HCT116 (cell line): ENCODE results near the gene PEX1. TPM values are rescaled to one million over a fixed set of nuclear protein-coding genes. Genes with fewer than 3 reads are reported as not detected.
A peak's percentile ranks its signal among the peaks of the same experiment; 100 is the strongest.

Experiments used
- ATAC-seq: fragments of 200-7000 bp; cut with Tn5 transposase; 2 replicates; pipeline ENCODE4 v1.9.1; 2020; ENCODE audit warnings: mild to moderate bottlenecking, moderate library complexity
- BruUV-seq: library from RNA; stranded (reverse); fragments of 400-500 nt; replicated peaks from 2 replicates; lab custom pipeline; 2021; lab: Mats Ljungman, UMichigan
- CTCF ChIA-PET: fragments of 300-600 bp; sonication (Branson Sonifier 250); formaldehyde crosslinking; loops from one replicate; lab custom pipeline; 2021; ENCODE audit warnings: antibody characterized with exemption; lab: Charles Lee
- POLR2A ChIA-PET: fragments of 300-600, 350-600 bp; sonication (Branson Sonifier 250); formaldehyde crosslinking; loops from one replicate; lab custom pipeline; 2021; ENCODE audit warnings: antibody characterized with exemption; lab: Charles Lee
- RAD21 ChIA-PET, 2 experiments: fragments of 300-600 bp; sonication (Branson Sonifier 250); formaldehyde crosslinking; loops; one replicate each; lab custom pipeline; 2023; ENCODE audit warnings: low total read pairs in 2 of 2; ENCODE audit not compliant: uncharacterized antibody in 2 of 2, unreplicated experiment in 2 of 2, low non-redundant PET in 1 of 2; lab: Charles Lee
- DNase-seq: peaks from one replicate; pipeline ENCODE4 v3.0.0-alpha.2; 2010; ENCODE audit warnings: low read depth, low spot score
- H2AFZ ChIP-seq: fragments of 200-600 bp; shearing (Covaris generic), sonication (generic); 2 replicates; pipeline ENCODE4 v1.6.1; 2017; ENCODE audit warnings: low read depth, mixed run types, mixed read lengths, antibody characterized with exemption, low read length; ENCODE audit not compliant: poor library complexity, severe bottlenecking
- H3K27ac ChIP-seq: 2 replicates; pipeline ENCODE4 v1.5.1; 2012; ENCODE audit warnings: low read depth, low read length
- H3K27me3 ChIP-seq: fragments of 200-600 bp; sonication (generic); 2 replicates; pipeline ENCODE4 v1.6.1; 2016; ENCODE audit warnings: mixed run types, low read length, mixed read lengths; ENCODE audit not compliant: insufficient read depth
- H3K36me3 ChIP-seq, 2 experiments: fragments of 200-500 bp in 1 of 2; fragments of 200-600 bp in 1 of 2; sonication (Bioruptor generic) in 1 of 2; sonication (generic) in 1 of 2; 2 replicates each; pipeline versions ENCODE4 v1.5.1 to v1.6.1; 2014 to 2016; ENCODE audit warnings: low read length in 2 of 2, inconsistent platforms in 1 of 2, mixed read lengths in 1 of 2, mixed run types in 1 of 2; ENCODE audit not compliant: insufficient read depth in 2 of 2, control insufficient read depth in 1 of 2
- H3K4me1 ChIP-seq, 2 experiments: fragments of 200-600 bp in 1 of 2; sonication (generic) in 1 of 2; 2 replicates each; pipeline versions ENCODE4 v1.5.1 to v1.6.1; 2012 to 2017; ENCODE audit warnings: low read length in 2 of 2, inconsistent platforms in 1 of 2, mild to moderate bottlenecking in 1 of 2, mixed read lengths in 1 of 2, mixed run types in 1 of 2, moderate library complexity in 1 of 2; ENCODE audit not compliant: insufficient read depth in 2 of 2, control insufficient read depth in 1 of 2
- H3K4me2 ChIP-seq: fragments of 200-600 bp; sonication (generic); 2 replicates; pipeline ENCODE4 v1.6.1; 2017; ENCODE audit warnings: mixed run types, low read length, mixed read lengths
- H3K4me3 ChIP-seq, 2 experiments: fragments of 200-600 bp in 1 of 2; sonication (generic) in 1 of 2; replicated peaks in 1 of 2; 2 replicates each; pipeline ENCODE4 v1.5.1; 2011 to 2016; ENCODE audit warnings: low read length in 2 of 2, control low read depth in 1 of 2, low read depth in 1 of 2, mild to moderate bottlenecking in 1 of 2, mixed read lengths in 1 of 2, mixed run types in 1 of 2
- H3K79me2 ChIP-seq: fragments of 200-600 bp; sonication (generic); 2 replicates; pipeline ENCODE4 v1.6.1; 2017; ENCODE audit warnings: mild to moderate bottlenecking, mixed run types, low read length, moderate library complexity, mixed read lengths; ENCODE audit not compliant: insufficient read depth
- H3K9ac ChIP-seq: fragments of 200-600 bp; sonication (generic); 2 replicates; pipeline ENCODE4 v1.6.1; 2016; ENCODE audit warnings: low read length, mixed read lengths
- H3K9me2 ChIP-seq: fragments of 200-600 bp; sonication (generic), shearing (Covaris generic); 2 replicates; pipeline ENCODE4 v1.6.1; 2017; ENCODE audit warnings: mixed run types, mild to moderate bottlenecking, moderate library complexity; ENCODE audit not compliant: insufficient read depth
- H3K9me3 ChIP-seq, 2 experiments: fragments of 200-500 bp in 1 of 2; fragments of 200-600 bp in 1 of 2; sonication (Bioruptor generic) in 1 of 2; sonication (generic) in 1 of 2; 2 replicates each; pipeline ENCODE4 v1.6.1; 2014 to 2017; ENCODE audit warnings: low read length in 2 of 2, mixed read lengths in 2 of 2, inconsistent platforms in 1 of 2, low read depth in 1 of 2, mild to moderate bottlenecking in 1 of 2, mixed run types in 1 of 2, moderate library complexity in 1 of 2; ENCODE audit not compliant: control insufficient read depth in 1 of 2, insufficient read depth in 1 of 2
- H4K20me1 ChIP-seq: fragments of 200-600 bp; sonication (generic), shearing (Covaris generic); 2 replicates; pipeline ENCODE4 v1.6.1; 2017; ENCODE audit warnings: mixed run types, mild to moderate bottlenecking, moderate library complexity; ENCODE audit not compliant: insufficient read depth
- CBX3 ChIP-seq: IDR thresholded peaks from 2 replicates; pipeline ENCODE4 v1.6.1; 2012; ENCODE audit warnings: low read depth
- CTCF ChIP-seq, 3 experiments: fragments of 200-600 bp in 1 of 3; sonication (generic) in 1 of 3; IDR thresholded peaks in 2 of 3; conservative IDR thresholded peaks in 1 of 3; 2 replicates each; pipeline ENCODE4 v1.5.1; 2012 to 2017; ENCODE audit warnings: low read depth in 2 of 3, low read length in 2 of 3, antibody characterized with exemption in 1 of 3, borderline replicate concordance in 1 of 3, control low read depth in 1 of 3, mild to moderate bottlenecking in 1 of 3, mixed read lengths in 1 of 3, mixed run types in 1 of 3, moderate library complexity in 1 of 3; ENCODE audit not compliant: insufficient read depth in 1 of 3
- MAX ChIP-seq: IDR thresholded peaks from 2 replicates; pipeline ENCODE4 v1.6.1; 2012
- POLR2AphosphoS5 ChIP-seq: IDR thresholded peaks from 2 replicates; pipeline ENCODE4 v1.6.1; 2011; ENCODE audit warnings: mild to moderate bottlenecking, low read depth, low read length, moderate library complexity
- RAD21 ChIP-seq: IDR thresholded peaks from 2 replicates; pipeline ENCODE4 v1.6.1; 2012; ENCODE audit warnings: low read depth, mild to moderate bottlenecking
- REST ChIP-seq: IDR thresholded peaks from 2 replicates; pipeline ENCODE4 v1.6.1; 2012; ENCODE audit warnings: low read depth
- SIN3A ChIP-seq: IDR thresholded peaks from 2 replicates; pipeline ENCODE4 v1.6.1; 2012; ENCODE audit warnings: low read depth
- SP1 ChIP-seq: IDR thresholded peaks from 2 replicates; pipeline ENCODE4 v1.6.1; 2012; ENCODE audit warnings: low read depth
- ZBTB33 ChIP-seq: IDR thresholded peaks from 2 replicates; pipeline ENCODE4 v1.6.1; 2011; ENCODE audit warnings: mild to moderate bottlenecking, low read length, moderate library complexity; ENCODE audit not compliant: insufficient replicate concordance; ENCODE audit errors: extremely low read depth
- intact Hi-C: fragments of 100-400 bp; cut with micrococcal nuclease; formaldehyde crosslinking; loops from 2 replicates; pipeline ENCODE4 v1.10.0; 2022
- total RNA-seq: library from RNA; stranded (reverse); gene quantifications from one replicate; pipeline ENCODE4 v1.2.1, GENCODE V29; 2021; ENCODE audit not compliant: unreplicated experiment

The PEX1 gene
- total RNA-seq, 1 experiment from 2014 or later: 13.1 TPM

GRCh38 chr7:92527300-92528187, 776 bp downstream of the PEX1 start:
- Histone ChIP-seq H3K4me1 (peaks cover 5 to 12% of the 10 kb centered on the region in 2 experiments; a peak in 3 of 4 replicates), H2AFZ (peak overlapping the region; percentile 17), H3K27me3 (no peaks in the 10 kb centered on the region), H3K9ac (peak overlapping the region; percentile 91), H3K36me3 (peaks cover 5 to 9% of the 10 kb centered on the region in 2 experiments; a peak in 3 of 4 replicates), H4K20me1 (no peaks in the 10 kb centered on the region), H3K9me3 (no peaks in the 10 kb centered on the region), H3K79me2 (peaks cover 43% of the 10 kb centered on the region), H3K4me2 (peak overlapping the region; percentile 88), H3K4me3 (peak overlapping the region; percentile 77 to 85), H3K27ac (peak overlapping the region; percentile 79), H3K9me2 (no peaks in the 10 kb centered on the region)
- ATAC-seq (peak; percentile 59), DNase-seq (peak; percentile 37)
- ChIA-PET CTCF (no interaction called here), RAD21 (no interaction called here), POLR2A (no interaction called here)
- TSS peak; percentile 67 for BruUV-seq
- TF ChIP-seq ZBTB33 (no peak), POLR2AphosphoS5 (no peak), CTCF (IDR thresholded peaks at IDR 0.05 in 2 of 3, conservative IDR thresholded peaks at IDR 0.05 in 1 of 3; ENCODE audit: borderline replicate concordance in 1 of 3, insufficient read depth in 1 of 3, low read depth in 2 of 3, low read length in 2 of 3) (0 out of 6 replicates have a peak, but pooled peaks of 1 of the 3 experiments have one; percentile 17), CBX3 (no peak), SP1 (no peak), REST (no peak), MAX (peak; percentile 40; the same call in 1 of the 2 replicates), SIN3A (no peak), RAD21 (peak; percentile 22; the same call in 1 of the 2 replicates)
- intact Hi-C loops: loop anchor here (5.0 kb wide), 2 partner anchors 305 to 705 kb away; partner anchors contain the start of gene VPS50
